GM20000 (cell line): ENCODE measurements around the gene LRPAP1.

Experiments used
- DNase-seq: peaks from one replicate; pipeline ENCODE4 v3.0.0; 2012; ENCODE audit warnings: low spot score
- CTCF ChIP-seq: IDR thresholded peaks from 2 replicates; pipeline ENCODE4 v1.5.1; 2012; ENCODE audit warnings: mild to moderate bottlenecking, control low read depth; ENCODE audit errors: extremely low read depth, missing control alignments

The LRPAP1 gene

GRCh38 chr4:3517731-3518510 lies 14.3 kb downstream of the LRPAP1 start:
- no peak for DNase-seq

GRCh38 chr4:3516836-3517730 lies 15.1 kb downstream of the LRPAP1 start:
- DNase-seq, result no peak
- no peak for TF ChIP-seq CTCF

More at GRCh38 chr4:3517731-3518510, 14.3 kb downstream of the LRPAP1 start:
- TF ChIP-seq CTCF, result no peak

- DNase-seq, result no peak
- TF ChIP-seq CTCF, result no peak
Measured at GRCh38 chr4:3516061-3516835, 16.0 kb downstream of the LRPAP1 start.

GRCh38 chr4:3515646-3516045 lies 16.6 kb downstream of the LRPAP1 start:
- TF ChIP-seq CTCF, result no peak
- no peak for DNase-seq

- TF ChIP-seq CTCF, result no peak
- no peak for DNase-seq
Measured at GRCh38 chr4:3514806-3515501, 17.3 kb downstream of the LRPAP1 start.

- no peak for TF ChIP-seq CTCF
- DNase-seq, result no peak
Measured at GRCh38 chr4:3514221-3514780, 17.9 kb downstream of the LRPAP1 start.
